Ishikawa (cell line): ENCODE data around the gene GHRL.

Experiments
- EGR1 ChIP-seq: IDR thresholded peaks from 2 replicates; pipeline ENCODE4 v1.6.1; 2012
- EP300 ChIP-seq: IDR thresholded peaks from 2 replicates; pipeline ENCODE4 v1.6.1; 2012; ENCODE audit warnings: borderline replicate concordance
- MAX ChIP-seq: IDR thresholded peaks from 2 replicates; pipeline ENCODE4 v1.6.1; 2012
- RAD21 ChIP-seq: IDR thresholded peaks from 2 replicates; pipeline ENCODE4 v1.6.1; 2012; ENCODE audit warnings: low read depth
- TEAD4 ChIP-seq: IDR thresholded peaks from 2 replicates; pipeline ENCODE4 v1.6.1; 2012
- YY1 ChIP-seq: IDR thresholded peaks from 2 replicates; pipeline ENCODE4 v1.6.1; 2012; ENCODE audit warnings: low read depth
- TF ChIP-seq, protein P1 (sequence below): IDR thresholded peaks from 2 replicates; pipeline ENCODE4 v1.6.1; 2012; ENCODE audit warnings: low read depth, mild to moderate bottlenecking

GRCh38 chr3:10244009-10244408 is 48.7 kb downstream of the GHRL start:
- TF ChIP-seq EGR1 (no peak), YY1 (no peak), RAD21 (no peak), MAX (no peak), EP300 (no peak), TEAD4 (no peak)
- TF ChIP-seq, protein P1, sequence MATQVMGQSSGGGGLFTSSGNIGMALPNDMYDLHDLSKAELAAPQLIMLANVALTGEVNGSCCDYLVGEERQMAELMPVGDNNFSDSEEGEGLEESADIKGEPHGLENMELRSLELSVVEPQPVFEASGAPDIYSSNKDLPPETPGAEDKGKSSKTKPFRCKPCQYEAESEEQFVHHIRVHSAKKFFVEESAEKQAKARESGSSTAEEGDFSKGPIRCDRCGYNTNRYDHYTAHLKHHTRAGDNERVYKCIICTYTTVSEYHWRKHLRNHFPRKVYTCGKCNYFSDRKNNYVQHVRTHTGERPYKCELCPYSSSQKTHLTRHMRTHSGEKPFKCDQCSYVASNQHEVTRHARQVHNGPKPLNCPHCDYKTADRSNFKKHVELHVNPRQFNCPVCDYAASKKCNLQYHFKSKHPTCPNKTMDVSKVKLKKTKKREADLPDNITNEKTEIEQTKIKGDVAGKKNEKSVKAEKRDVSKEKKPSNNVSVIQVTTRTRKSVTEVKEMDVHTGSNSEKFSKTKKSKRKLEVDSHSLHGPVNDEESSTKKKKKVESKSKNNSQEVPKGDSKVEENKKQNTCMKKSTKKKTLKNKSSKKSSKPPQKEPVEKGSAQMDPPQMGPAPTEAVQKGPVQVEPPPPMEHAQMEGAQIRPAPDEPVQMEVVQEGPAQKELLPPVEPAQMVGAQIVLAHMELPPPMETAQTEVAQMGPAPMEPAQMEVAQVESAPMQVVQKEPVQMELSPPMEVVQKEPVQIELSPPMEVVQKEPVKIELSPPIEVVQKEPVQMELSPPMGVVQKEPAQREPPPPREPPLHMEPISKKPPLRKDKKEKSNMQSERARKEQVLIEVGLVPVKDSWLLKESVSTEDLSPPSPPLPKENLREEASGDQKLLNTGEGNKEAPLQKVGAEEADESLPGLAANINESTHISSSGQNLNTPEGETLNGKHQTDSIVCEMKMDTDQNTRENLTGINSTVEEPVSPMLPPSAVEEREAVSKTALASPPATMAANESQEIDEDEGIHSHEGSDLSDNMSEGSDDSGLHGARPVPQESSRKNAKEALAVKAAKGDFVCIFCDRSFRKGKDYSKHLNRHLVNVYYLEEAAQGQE = no peak
